Gastroesophageal sphincter (tissue), 4 donors: ENCODE results near the gene TNFRSF4. TPM values are rescaled to one million over a fixed set of nuclear protein-coding genes. Genes with fewer than 3 reads are reported as not detected.

Source experiments
- small RNA-seq, 4 donors: library from RNA; depleted of rRNA; stranded (forward); fragments of <200 nt; gene quantifications; one replicate each; pipeline ENCODE3, GENCODE V24; 2016
- total RNA-seq, 4 donors: library from RNA; depleted of rRNA; stranded (reverse); fragments of >200 nt; gene quantifications; one replicate each; pipeline ENCODE4 v1.1.0, GENCODE V29; 2016

The TNFRSF4 gene
- total RNA-seq, 4 donors from 2014 or later = 0.93 to 1.6 (median 1.3) TPM

Small RNA genes within 50 kb of the gene (small RNA-seq; reads per million reads assigned to genes)
- 0 to 0.51 (median 0.18) reads per million in 4 donors for gene MIR200A
- 0.36 to 2.6 (median 0.96) reads per million in 4 donors for gene MIR200B
- gene MIR429 = 0 to 0.26 (median 0) reads per million in 4 donors

Other genes with a start within 250 kb of the TNFRSF4 start
- 1 to 10 TPM in 1 of 4 donors, under 1 TPM in 1, not detected in 2; 0.62 to 2.3 TPM for gene PLEKHN1, start 247.7 kb downstream of the TNFRSF4 start, total RNA-seq
- 1 to 10 TPM in 2 of 4 donors, under 1 TPM in 1, not detected in 1; 0.39 to 1.9 (median 1.4) TPM for gene PERM1, start 232.1 kb downstream of the TNFRSF4 start, total RNA-seq
- 10 to 100 TPM; 33.6 to 77.6 (median 48.4) TPM for gene HES4, start 214.1 kb downstream of the TNFRSF4 start, total RNA-seq
- gene ISG15, start 200.7 kb downstream of the TNFRSF4 start, total RNA-seq = 10 to 100 TPM; 26.9 to 56.2 (median 45.9) TPM
- gene AGRN, start 194.0 kb downstream of the TNFRSF4 start, total RNA-seq = 10 to 100 TPM; 18.0 to 33.6 (median 23.5) TPM
- gene RNF223, start 139.8 kb downstream of the TNFRSF4 start, total RNA-seq = 1 to 10 TPM in 1 of 4 donors, not detected in 3; 1.1 TPM
- 10 to 100 TPM in 2 of 4 donors, 1 to 10 TPM in 2; 6.3 to 15.3 (median 9.9) TPM for gene C1orf159, start 98.1 kb downstream of the TNFRSF4 start, total RNA-seq
- under 1 TPM in 1 of 4 donors, not detected in 3; 0.23 TPM for gene TTLL10, start 40.3 kb downstream of the TNFRSF4 start, total RNA-seq
- gene TNFRSF18, start 7.6 kb downstream of the TNFRSF4 start, total RNA-seq = 1 to 10 TPM in 1 of 4 donors, under 1 TPM in 1, not detected in 2; 0.35 to 2.2 TPM
- 100 to 1,000 TPM in 2 of 4 donors, 10 to 100 TPM in 2; 84.2 to 115 (median 93.9) TPM for gene SDF4, start 17.8 kb upstream of the TNFRSF4 start, total RNA-seq
- 10 to 100 TPM; 12.3 to 24.1 (median 15.0) TPM for gene B3GALT6, start 18.1 kb upstream of the TNFRSF4 start, total RNA-seq
- gene C1QTNF12, start 32.6 kb upstream of the TNFRSF4 start, total RNA-seq = 1 to 10 TPM in 3 of 4 donors, under 1 TPM in 1; 0.96 to 2.8 (median 1.7) TPM
- gene UBE2J2, start 59.7 kb upstream of the TNFRSF4 start, total RNA-seq = 10 to 100 TPM; 28.1 to 47.0 (median 37.9) TPM
- gene SCNN1D, start 66.3 kb upstream of the TNFRSF4 start, total RNA-seq = 1 to 10 TPM in 3 of 4 donors, under 1 TPM in 1; 0.94 to 7.9 (median 2.4) TPM
- 10 to 100 TPM; 35.6 to 74.7 (median 50.2) TPM for gene ACAP3, start 93.8 kb upstream of the TNFRSF4 start, total RNA-seq
- 10 to 100 TPM; 12.5 to 24.2 (median 19.4) TPM for gene PUSL1, start 94.4 kb upstream of the TNFRSF4 start, total RNA-seq
- 100 to 1,000 TPM in 1 of 4 donors, 10 to 100 TPM in 3; 62.0 to 119 (median 96.4) TPM for gene INTS11, start 110.5 kb upstream of the TNFRSF4 start, total RNA-seq
- gene CPTP, start 110.6 kb upstream of the TNFRSF4 start, total RNA-seq = 10 to 100 TPM; 10.4 to 42.7 (median 30.1) TPM
- gene TAS1R3, start 117.1 kb upstream of the TNFRSF4 start, total RNA-seq = under 1 TPM in 3 of 4 donors, not detected in 1; 0.12 to 0.54 (median 0.40) TPM
- 100 to 1,000 TPM in 1 of 4 donors, 10 to 100 TPM in 3; 84.4 to 174 (median 88.9) TPM for gene DVL1, start 135.3 kb upstream of the TNFRSF4 start, total RNA-seq
- 100 to 1,000 TPM in 1 of 4 donors, 10 to 100 TPM in 3; 69.8 to 105 (median 85.4) TPM for gene MXRA8, start 144.4 kb upstream of the TNFRSF4 start, total RNA-seq
- 100 to 1,000 TPM; 103 to 138 (median 108) TPM for gene AURKAIP1, start 161.1 kb upstream of the TNFRSF4 start, total RNA-seq
- gene CCNL2, start 185.2 kb upstream of the TNFRSF4 start, total RNA-seq = 100 to 1,000 TPM in 2 of 4 donors, 10 to 100 TPM in 2; 31.6 to 248 (median 127) TPM
- 100 to 1,000 TPM; 121 to 215 (median 159) TPM for gene MRPL20, start 193.1 kb upstream of the TNFRSF4 start, total RNA-seq
- 10 to 100 TPM in 2 of 4 donors, 1 to 10 TPM in 2; 8.7 to 16.9 (median 10.3) TPM for gene ANKRD65, start 207.1 kb upstream of the TNFRSF4 start, total RNA-seq
- gene VWA1, start 221.5 kb upstream of the TNFRSF4 start, total RNA-seq = 100 to 1,000 TPM in 2 of 4 donors, 10 to 100 TPM in 2; 59.8 to 137 (median 96.4) TPM
- gene ATAD3C, start 235.5 kb upstream of the TNFRSF4 start, total RNA-seq = 1 to 10 TPM in 1 of 4 donors, under 1 TPM in 2, not detected in 1; 0.47 to 1.1 (median 0.94) TPM